Fibroblast of pulmonary artery (primary cell): ENCODE measurements around the gene FASTKD3.

Experiments
- DNase-seq: peaks from one replicate; pipeline ENCODE4 v3.0.0-alpha.2; 2010; ENCODE audit warnings: low read depth
- H3K4me3 ChIP-seq: replicated peaks from 2 replicates; pipeline ENCODE4 v1.5.1; 2011; ENCODE audit warnings: low read depth, mild to moderate bottlenecking, control low read depth, low read length, moderate library complexity
- CTCF ChIP-seq: IDR thresholded peaks from 2 replicates; pipeline ENCODE4 v1.5.1; 2011; ENCODE audit warnings: mild to moderate bottlenecking, control low read depth, low read length, inconsistent platforms; ENCODE audit errors: missing control alignments

Gene FASTKD3

DNA sequence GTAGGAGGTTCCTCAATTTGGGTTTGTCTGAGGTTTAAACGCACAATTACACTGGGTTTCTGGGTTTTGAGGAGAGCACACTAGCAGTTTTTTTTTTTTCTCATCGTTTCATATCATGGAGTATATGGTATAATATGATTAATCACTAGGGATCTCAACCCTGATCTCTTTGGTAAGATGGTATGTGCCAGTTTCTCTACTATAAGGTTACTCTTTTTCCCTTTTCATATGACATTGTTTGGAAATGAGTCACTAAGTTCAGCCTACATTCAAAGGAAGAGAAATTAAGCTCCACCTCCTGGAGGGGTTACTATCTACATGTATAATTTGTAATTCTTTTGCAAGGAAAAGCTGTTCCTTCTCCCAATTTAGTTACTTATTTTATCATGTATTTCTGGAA is 35.3 kb upstream of the FASTKD3 start:
- peak; percentile 66 for DNase-seq
- TF ChIP-seq CTCF = no peak
- H3K4me3 ChIP-seq = no peak overlapping the region

DNA sequence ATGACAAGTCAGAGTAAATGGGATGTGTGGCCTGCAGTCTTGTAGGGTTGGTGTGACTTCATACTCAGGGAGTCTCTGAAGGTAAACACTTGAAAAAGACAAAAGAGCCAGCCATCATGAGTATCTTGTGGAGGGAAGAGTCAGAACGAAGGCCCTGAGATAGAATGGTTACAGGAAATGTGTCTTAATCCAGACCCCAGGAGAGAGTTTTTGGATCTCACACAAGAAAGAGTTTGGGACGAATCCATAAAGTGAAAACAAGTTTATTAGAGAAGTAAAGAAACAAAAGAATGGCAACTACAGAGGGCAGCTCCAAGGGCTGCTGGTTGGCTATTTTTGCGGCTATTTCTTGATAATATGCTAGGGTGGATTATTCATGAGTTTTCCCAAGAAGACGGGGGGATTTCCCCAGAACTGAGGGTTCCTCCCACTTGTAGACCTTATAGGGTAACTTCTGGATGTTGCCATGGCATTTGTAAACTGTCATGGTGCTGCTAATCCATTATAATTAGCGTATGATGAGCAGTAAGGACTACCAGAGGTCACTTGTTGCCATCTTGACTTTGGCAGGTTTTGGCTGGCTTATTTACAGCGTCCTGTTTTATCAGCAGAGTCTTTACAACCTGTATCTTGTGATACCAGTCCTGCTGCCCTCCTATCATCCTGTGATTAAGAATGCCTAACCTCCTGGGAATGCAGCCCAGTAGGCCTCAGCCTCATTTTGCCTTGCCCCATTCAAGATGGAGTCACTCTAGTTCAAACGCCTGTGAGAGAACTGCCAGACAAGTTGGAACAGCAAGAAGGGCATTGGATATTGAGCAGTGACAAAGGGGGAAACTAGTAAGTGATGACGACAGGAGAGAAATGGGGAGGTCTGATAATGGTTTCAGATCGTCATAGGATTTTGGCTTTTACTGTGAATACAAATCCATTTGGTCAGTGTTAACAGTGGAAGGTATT is 34.1 kb upstream of the FASTKD3 start:
- no peak overlapping the region for H3K4me3 ChIP-seq
- no peak for TF ChIP-seq CTCF
- no peak for DNase-seq

GRCh38 chr5:7902201-7902600 is 33.4 kb upstream of the FASTKD3 start:
- peak; percentile 3 for DNase-seq
- H3K4me3 ChIP-seq = no peak overlapping the region
- TF ChIP-seq CTCF = no peak

DNA sequence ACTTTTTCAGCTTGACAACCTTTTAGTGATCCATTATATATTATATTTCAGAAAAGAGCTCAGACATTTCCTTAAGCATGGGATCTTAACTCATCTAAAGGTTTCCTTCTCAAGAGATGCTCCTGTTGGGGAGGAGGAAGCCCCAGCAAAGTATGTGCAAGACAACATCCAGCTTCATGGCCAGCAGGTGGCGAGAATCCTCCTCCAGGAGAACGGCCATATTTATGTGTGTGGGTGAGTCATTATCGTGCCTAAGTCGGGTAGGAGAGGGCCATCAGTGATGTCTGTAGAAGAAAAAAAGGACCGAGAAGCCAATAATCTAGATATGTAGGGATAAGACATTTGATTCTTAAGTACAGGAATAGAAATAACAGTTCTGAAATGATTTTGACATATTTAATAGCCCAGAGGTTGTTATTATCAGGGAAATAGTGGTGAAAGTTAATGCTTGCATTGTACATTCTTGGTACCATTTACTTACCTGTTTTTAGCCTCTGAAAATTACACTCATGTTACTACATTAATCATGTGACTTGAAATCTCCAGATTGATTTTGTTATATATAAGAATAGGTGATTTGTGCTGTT is 28.3 kb upstream of the FASTKD3 start:
- peak; percentile 20 for DNase-seq
- no peak overlapping the region for H3K4me3 ChIP-seq
- peak; percentile 8 for TF ChIP-seq CTCF

DNA sequence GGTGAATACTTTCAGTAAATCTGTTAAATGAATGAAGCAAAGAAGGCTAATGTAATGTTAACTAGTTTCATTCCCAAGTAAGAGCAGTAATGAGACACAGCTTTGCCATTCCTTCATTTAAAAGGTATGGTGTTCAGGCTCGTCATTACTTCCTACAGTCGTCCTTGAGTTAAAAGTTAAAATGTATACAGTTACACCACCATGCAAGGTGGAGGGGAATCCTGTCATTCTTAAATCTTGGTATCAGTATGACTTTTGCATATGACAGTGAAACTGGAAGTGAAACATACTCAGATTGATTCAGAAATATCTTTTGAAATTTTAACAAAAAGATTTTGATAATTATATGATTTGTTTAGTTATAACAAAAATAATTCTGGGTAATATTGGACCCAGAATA is 26.0 kb upstream of the FASTKD3 start:
- no peak for TF ChIP-seq CTCF
- no peak overlapping the region for H3K4me3 ChIP-seq
- DNase-seq = no peak

- no peak overlapping the region for H3K4me3 ChIP-seq
- DNase-seq = no peak
- no peak for TF ChIP-seq CTCF
Observed at GRCh38 chr5:7894439-7894838, 25.6 kb upstream of the FASTKD3 start.
